Panc1 (cell line): Measurements from ENCODE around the gene IDI1.

ENCODE experiments used
- CTCF ChIP-seq: fragments of 450-650 bp; IDR thresholded peaks from 2 replicates; pipeline ENCODE4 v1.5.1; 2017; ENCODE audit warnings: mild to moderate bottlenecking
- POLR2AphosphoS5 ChIP-seq: IDR thresholded peaks from 2 replicates; pipeline ENCODE4 v1.6.1; 2012; ENCODE audit warnings: mild to moderate bottlenecking, low read depth, low read length, moderate library complexity
- SIN3A ChIP-seq: IDR thresholded peaks from 2 replicates; pipeline ENCODE4 v1.6.1; 2012; ENCODE audit warnings: low read depth, mild to moderate bottlenecking, low read length, moderate library complexity, borderline replicate concordance; ENCODE audit not compliant: insufficient read depth
- TCF7L2 ChIP-seq: IDR thresholded peaks from 2 replicates; pipeline ENCODE4 v1.6.1; 2011; ENCODE audit warnings: mild to moderate bottlenecking, low read depth, low read length, inconsistent platforms
- TF ChIP-seq, protein P1 (sequence below), 2 experiments: IDR thresholded peaks; 2 replicates each; pipeline ENCODE4 v1.6.1; 2011 to 2012; ENCODE audit warnings: low read depth in 2 of 2, control low read depth in 1 of 2, low read length in 1 of 2, mild to moderate bottlenecking in 1 of 2, moderate library complexity in 1 of 2; ENCODE audit not compliant: insufficient read depth in 1 of 2

DNA sequence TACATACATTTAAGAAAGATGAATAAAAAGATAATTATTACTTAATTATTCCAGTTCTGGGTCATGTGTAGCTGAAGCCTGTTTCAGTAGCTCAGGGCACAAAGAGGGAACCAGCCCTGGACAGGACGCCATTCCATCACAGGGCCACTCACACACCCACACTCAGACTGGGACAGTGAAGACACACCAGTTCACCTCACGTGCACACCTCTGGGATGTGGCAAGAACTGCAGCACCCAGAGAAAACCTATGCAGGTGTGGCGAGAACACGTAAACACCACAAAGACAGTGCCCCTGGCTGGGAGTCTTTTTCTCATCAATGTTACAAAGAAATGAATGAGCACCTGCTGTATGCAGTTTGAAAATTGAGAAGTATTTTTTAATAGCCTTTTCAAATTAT, 1.6 kb upstream of the IDI1 start:
- no peak for TF ChIP-seq POLR2AphosphoS5
- TF ChIP-seq CTCF = no peak
- TF ChIP-seq, protein P1, sequence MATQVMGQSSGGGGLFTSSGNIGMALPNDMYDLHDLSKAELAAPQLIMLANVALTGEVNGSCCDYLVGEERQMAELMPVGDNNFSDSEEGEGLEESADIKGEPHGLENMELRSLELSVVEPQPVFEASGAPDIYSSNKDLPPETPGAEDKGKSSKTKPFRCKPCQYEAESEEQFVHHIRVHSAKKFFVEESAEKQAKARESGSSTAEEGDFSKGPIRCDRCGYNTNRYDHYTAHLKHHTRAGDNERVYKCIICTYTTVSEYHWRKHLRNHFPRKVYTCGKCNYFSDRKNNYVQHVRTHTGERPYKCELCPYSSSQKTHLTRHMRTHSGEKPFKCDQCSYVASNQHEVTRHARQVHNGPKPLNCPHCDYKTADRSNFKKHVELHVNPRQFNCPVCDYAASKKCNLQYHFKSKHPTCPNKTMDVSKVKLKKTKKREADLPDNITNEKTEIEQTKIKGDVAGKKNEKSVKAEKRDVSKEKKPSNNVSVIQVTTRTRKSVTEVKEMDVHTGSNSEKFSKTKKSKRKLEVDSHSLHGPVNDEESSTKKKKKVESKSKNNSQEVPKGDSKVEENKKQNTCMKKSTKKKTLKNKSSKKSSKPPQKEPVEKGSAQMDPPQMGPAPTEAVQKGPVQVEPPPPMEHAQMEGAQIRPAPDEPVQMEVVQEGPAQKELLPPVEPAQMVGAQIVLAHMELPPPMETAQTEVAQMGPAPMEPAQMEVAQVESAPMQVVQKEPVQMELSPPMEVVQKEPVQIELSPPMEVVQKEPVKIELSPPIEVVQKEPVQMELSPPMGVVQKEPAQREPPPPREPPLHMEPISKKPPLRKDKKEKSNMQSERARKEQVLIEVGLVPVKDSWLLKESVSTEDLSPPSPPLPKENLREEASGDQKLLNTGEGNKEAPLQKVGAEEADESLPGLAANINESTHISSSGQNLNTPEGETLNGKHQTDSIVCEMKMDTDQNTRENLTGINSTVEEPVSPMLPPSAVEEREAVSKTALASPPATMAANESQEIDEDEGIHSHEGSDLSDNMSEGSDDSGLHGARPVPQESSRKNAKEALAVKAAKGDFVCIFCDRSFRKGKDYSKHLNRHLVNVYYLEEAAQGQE (IDR thresholded peaks at IDR 0.05; ENCODE audit: insufficient read depth in 1 of 2, low read depth in 2 of 2, low read length in 1 of 2) = no peak
- no peak for TF ChIP-seq SIN3A
- no peak for TF ChIP-seq TCF7L2
